ENCODE data around the gene PHLPP1.

The PHLPP1 gene

DNA sequence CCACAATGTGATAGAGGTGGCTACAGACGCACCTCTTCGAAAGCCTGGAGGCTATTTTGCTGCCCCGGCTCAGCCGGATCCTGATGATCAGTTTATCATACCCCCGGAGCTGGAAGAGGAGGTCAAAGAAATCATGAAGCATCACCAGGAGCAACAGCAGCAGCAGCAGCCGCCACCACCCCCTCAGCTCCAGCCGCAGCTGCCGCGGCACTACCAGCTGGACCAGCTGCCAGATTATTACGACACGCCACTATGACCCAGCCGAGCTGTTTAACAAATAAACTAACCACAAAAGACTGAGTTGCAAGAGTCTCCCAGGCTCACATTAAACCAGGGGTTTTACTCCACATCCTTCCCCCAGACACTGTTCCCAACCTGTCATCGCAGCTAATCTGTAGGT lies 263.8 kb downstream of the PHLPP1 start:
- Histone ChIP-seq H3K4me3 (no peak overlapping the region), H3K36me3 (ENCODE audit: insufficient read depth, low read length) (no peaks in the 10 kb centered on the region; the same call in 1 of the 2 replicates), H3K27ac (no peak overlapping the region), H3K9me3 (ENCODE audit: low read depth, low read length) (no peaks in the 10 kb centered on the region), H3K9ac (ENCODE audit: insufficient read length) (no peak overlapping the region)
- no peak for DNase-seq (ENCODE audit: low read depth, low spot score)
- TF ChIP-seq EZH2 (IDR thresholded peaks at IDR 0.05) (no peak), FOXP2 (optimal IDR thresholded peaks at IDR 0.05; ENCODE audit: control extremely low read depth, extremely low read length, insufficient read depth) (no peak), POLR2AphosphoS5 (IDR thresholded peaks at IDR 0.05; ENCODE audit: borderline replicate concordance, low read depth, low read length) (no peak)

DNA sequence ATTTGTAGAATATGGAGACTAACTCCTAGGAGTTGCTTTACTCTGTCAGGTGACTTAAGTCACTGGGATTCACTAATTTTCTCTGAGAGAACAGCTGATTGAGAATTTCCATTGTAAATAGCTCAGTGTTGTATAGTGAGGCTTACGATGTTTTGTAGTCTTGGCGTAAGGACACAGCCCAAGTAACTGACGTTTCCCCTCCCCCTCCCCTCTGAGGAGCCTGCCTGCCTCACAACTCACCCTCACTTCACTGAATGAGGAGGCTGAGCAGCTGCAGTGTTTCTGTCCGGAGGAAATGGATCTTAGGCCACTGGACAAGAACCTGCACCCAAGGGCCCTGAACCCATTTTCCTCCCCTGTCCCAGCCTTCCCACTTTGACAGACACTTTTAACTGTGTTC lies 264.6 kb downstream of the PHLPP1 start:
- TF ChIP-seq EZH2 (IDR thresholded peaks at IDR 0.05) (no peak), POLR2AphosphoS5 (IDR thresholded peaks at IDR 0.05; ENCODE audit: borderline replicate concordance, low read depth, low read length) (no peak), FOXP2 (optimal IDR thresholded peaks at IDR 0.05; ENCODE audit: control extremely low read depth, extremely low read length, insufficient read depth) (no peak)
- no peak overlapping the region for H3K9ac ChIP-seq (ENCODE audit: insufficient read length)
- no peak for DNase-seq (ENCODE audit: low read depth, low spot score)
- no peak overlapping the region for H3K27ac ChIP-seq
- H3K36me3 ChIP-seq (ENCODE audit: insufficient read depth, low read length) = no peaks in the 10 kb centered on the region; the same call in 1 of the 2 replicates
- no peaks in the 10 kb centered on the region for H3K9me3 ChIP-seq (ENCODE audit: low read depth, low read length)
- no peak overlapping the region for H3K4me3 ChIP-seq

DNA sequence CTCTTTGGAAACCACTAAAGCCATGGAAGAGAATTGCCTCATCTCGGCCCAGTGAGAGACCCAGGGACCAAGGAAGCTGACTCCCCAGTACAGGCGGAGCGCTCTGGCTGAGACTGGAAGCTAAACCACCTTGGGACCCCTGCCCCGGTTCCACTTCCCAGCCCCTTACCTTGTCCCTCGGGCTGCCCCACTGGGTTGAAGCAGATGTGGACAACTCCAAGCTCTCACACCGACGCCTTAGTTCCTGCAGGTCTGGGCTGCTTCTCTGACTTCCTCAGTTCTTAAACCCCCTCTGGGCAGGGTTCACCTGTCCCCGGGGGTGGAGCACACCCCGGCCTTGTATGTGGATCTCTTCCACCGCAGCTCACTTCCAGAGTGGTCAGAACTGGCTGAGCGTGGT lies 266.2 kb downstream of the PHLPP1 start:
- Histone ChIP-seq H3K27ac (no peak overlapping the region), H3K9me3 (ENCODE audit: low read depth, low read length) (no peaks in the 10 kb centered on the region), H3K4me3 (no peak overlapping the region), H3K9ac (ENCODE audit: insufficient read length) (no peak overlapping the region), H3K36me3 (ENCODE audit: insufficient read depth, low read length) (no peaks in the 10 kb centered on the region; the same call in 1 of the 2 replicates)
- no peak for TF ChIP-seq POLR2AphosphoS5 (IDR thresholded peaks at IDR 0.05; ENCODE audit: borderline replicate concordance, low read depth, low read length)
- TF ChIP-seq EZH2 (IDR thresholded peaks at IDR 0.05) = no peak
- TF ChIP-seq FOXP2 (optimal IDR thresholded peaks at IDR 0.05; ENCODE audit: control extremely low read depth, extremely low read length, insufficient read depth) = no peak
- DNase-seq (ENCODE audit: low read depth, low spot score) = no peak

DNA sequence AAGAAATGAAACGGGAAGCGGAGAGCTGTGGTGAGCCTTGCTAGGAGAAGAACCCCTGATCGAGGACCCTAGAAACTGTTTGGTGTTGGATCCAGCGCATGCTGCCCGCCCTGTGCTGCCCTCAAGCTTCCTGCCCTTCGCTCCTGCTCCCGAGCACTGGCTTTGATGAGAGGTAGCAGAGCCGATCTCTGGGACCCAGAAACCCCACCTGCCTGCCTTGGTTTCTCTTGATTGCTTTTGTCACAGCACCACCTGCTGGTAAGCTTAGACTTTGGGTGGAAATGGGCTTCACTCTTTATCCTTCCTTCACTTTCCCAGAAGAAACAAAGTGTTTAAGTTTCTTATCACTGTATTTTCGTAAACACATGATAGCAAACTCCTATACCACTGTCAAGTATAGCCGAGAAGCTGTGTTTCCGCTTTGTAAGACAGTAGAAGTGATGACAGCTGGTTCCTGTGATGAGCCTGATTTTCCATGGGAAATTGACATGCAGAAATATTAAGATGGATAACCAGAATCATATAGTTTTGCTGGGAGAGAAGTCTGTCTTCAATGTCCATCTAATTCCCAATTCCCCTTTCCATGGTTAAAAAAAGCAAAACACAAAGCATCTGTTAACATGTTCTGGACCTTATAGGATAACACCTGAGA lies 267.4 kb downstream of the PHLPP1 start:
- Histone ChIP-seq H3K36me3 (ENCODE audit: insufficient read depth, low read length) (no peaks in the 10 kb centered on the region; the same call in 1 of the 2 replicates), H3K9me3 (ENCODE audit: low read depth, low read length) (no peaks in the 10 kb centered on the region), H3K27ac (no peak overlapping the region), H3K4me3 (no peak overlapping the region), H3K9ac (ENCODE audit: insufficient read length) (no peak overlapping the region)
- TF ChIP-seq POLR2AphosphoS5 (IDR thresholded peaks at IDR 0.05; ENCODE audit: borderline replicate concordance, low read depth, low read length) (no peak), FOXP2 (optimal IDR thresholded peaks at IDR 0.05; ENCODE audit: control extremely low read depth, extremely low read length, insufficient read depth) (no peak), EZH2 (IDR thresholded peaks at IDR 0.05) (no peak)
- DNase-seq (ENCODE audit: low read depth, low spot score) = peak; percentile 16

DNA sequence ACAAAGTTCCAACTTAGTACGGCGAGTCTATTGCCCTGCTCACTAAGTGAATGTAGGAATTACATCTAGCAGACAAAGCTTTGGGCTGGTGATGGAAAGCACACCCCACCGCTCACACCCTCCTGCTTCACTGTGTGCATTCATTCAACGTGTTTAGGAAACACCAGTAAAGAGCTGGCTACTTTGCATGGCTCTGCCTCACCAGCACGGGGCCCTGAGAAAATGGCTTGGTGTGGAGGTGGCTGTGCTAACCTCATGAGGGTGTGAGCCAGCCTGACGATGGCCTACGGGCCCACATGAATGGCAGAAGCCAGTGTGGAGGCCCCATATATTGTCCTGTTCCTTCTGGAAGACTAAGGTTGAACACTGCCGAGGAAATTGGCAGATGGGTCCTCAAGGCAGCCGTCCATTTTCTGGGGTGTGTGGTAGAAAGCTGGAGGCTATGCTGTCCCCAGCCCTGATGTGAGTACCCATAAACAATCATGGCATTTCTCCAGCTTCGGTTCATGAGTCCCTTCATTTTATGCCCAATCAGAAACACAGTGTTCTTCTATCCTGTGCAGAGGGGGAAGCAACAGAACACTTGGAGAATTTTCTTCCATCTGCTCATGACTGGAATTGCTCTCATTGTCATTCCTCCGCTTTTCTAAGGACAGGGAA lies 269.4 kb downstream of the PHLPP1 start:
- no peak for TF ChIP-seq FOXP2 (optimal IDR thresholded peaks at IDR 0.05; ENCODE audit: control extremely low read depth, extremely low read length, insufficient read depth)
- TF ChIP-seq EZH2 (IDR thresholded peaks at IDR 0.05) = no peak
- TF ChIP-seq POLR2AphosphoS5 (IDR thresholded peaks at IDR 0.05; ENCODE audit: borderline replicate concordance, low read depth, low read length) = no peak
- H3K4me3 ChIP-seq = no peak overlapping the region
- DNase-seq (ENCODE audit: low read depth, low spot score) = no peak
- H3K9me3 ChIP-seq (ENCODE audit: low read depth, low read length) = no peaks in the 10 kb centered on the region
- H3K36me3 ChIP-seq (ENCODE audit: insufficient read depth, low read length) = no peaks in the 10 kb centered on the region
- H3K27ac ChIP-seq = no peak overlapping the region
- H3K9ac ChIP-seq (ENCODE audit: insufficient read length) = no peak overlapping the region

DNA sequence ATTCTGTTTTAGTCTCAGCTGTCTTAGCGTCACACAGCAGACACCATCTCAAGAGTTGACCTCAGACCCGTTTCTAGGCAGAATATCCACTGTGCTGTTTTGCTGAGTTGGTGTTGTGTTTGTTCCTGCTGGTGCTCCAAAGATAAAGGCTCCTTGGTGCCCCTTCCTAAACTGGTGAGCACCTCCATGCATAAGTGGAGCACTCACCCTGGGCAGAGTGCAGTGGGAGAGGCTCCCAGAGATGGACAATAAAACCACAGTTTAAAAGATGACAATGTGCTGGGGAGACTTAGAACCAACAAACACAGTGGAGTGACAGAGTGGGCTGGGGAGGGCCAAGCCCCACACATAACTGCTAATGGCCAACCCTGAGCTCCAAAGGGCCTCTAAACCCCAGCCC lies 271.1 kb downstream of the PHLPP1 start:
- Histone ChIP-seq H3K36me3 (ENCODE audit: insufficient read depth, low read length) (no peaks in the 10 kb centered on the region), H3K9me3 (ENCODE audit: low read depth, low read length) (no peaks in the 10 kb centered on the region), H3K27ac (no peak overlapping the region), H3K9ac (ENCODE audit: insufficient read length) (no peak overlapping the region), H3K4me3 (no peak overlapping the region)
- TF ChIP-seq FOXP2 (optimal IDR thresholded peaks at IDR 0.05; ENCODE audit: control extremely low read depth, extremely low read length, insufficient read depth) (no peak), EZH2 (IDR thresholded peaks at IDR 0.05) (no peak), POLR2AphosphoS5 (IDR thresholded peaks at IDR 0.05; ENCODE audit: borderline replicate concordance, low read depth, low read length) (no peak)
- no peak for DNase-seq (ENCODE audit: low read depth, low spot score)

DNA sequence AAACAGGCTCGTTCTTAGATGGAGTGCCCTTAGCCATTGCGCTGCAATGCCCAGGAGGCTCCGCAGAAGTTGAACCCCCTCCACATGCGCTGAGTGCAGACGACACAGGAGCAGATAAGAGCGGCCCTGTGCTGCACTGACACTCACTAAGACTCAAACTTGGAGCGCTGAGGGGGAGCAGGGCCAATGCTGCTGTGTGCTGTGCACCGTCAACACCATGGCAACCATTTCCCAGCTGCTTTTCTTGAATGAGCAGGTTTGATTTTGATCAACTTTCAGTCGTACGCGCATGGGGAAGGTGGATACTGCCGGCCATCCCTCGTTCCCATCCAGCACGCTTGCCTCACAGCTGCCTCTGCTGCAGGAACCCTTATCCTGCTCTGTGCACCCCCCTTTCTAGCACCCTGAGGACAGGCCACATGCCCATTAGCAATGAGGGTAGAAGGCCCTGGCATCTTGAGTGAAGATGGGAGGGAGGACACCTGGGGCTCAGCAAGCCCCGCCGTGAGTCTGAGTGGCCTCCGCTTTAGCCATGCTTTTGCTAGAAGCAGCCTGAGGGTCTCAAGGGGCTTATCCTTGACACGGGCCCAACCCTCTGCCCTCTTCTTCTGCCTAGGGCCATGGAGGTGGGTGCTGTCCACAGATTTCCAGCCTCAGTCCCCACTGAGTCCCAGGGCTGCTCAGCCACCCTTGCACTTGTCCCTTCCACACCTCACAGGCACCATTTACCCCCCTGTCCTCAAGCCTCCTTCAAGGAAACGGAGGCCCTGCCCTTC lies 271.9 kb downstream of the PHLPP1 start:
- H3K27ac ChIP-seq = no peak overlapping the region
- H3K36me3 ChIP-seq (ENCODE audit: insufficient read depth, low read length) = no peaks in the 10 kb centered on the region
- H3K9me3 ChIP-seq (ENCODE audit: low read depth, low read length) = no peaks in the 10 kb centered on the region
- no peak for TF ChIP-seq EZH2 (IDR thresholded peaks at IDR 0.05)
- TF ChIP-seq FOXP2 (optimal IDR thresholded peaks at IDR 0.05; ENCODE audit: control extremely low read depth, extremely low read length, insufficient read depth) = no peak
- no peak for TF ChIP-seq POLR2AphosphoS5 (IDR thresholded peaks at IDR 0.05; ENCODE audit: borderline replicate concordance, low read depth, low read length)
- DNase-seq (ENCODE audit: low read depth, low spot score) = no peak
- H3K9ac ChIP-seq (ENCODE audit: insufficient read length) = no peak overlapping the region
- H3K4me3 ChIP-seq = no peak overlapping the region

DNA sequence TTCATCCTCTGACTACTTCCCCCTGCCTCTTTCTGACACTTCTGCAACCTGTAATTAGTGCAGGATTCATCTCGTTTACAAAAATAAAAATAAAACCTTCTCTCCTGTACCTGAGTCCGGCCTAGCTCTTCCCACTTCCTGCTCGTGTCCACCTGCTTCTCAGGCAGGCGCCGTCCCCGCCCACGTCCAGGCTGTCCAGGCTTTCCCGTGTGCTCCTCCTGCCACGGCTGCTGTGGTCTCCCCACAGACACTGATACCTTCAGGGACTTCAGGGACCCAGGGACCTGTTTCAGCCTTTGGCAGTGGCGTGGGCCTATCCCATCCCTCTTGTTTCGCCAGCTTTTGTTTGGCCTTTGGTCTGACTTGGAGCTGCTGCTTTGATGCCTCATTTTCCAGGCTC lies 272.5 kb downstream of the PHLPP1 start:
- no peaks in the 10 kb centered on the region for H3K9me3 ChIP-seq (ENCODE audit: low read depth, low read length)
- H3K36me3 ChIP-seq (ENCODE audit: insufficient read depth, low read length) = no peaks in the 10 kb centered on the region
- no peak overlapping the region for H3K9ac ChIP-seq (ENCODE audit: insufficient read length)
- H3K4me3 ChIP-seq = no peak overlapping the region
- H3K27ac ChIP-seq = no peak overlapping the region
- no peak for TF ChIP-seq FOXP2 (optimal IDR thresholded peaks at IDR 0.05; ENCODE audit: control extremely low read depth, extremely low read length, insufficient read depth)
- TF ChIP-seq POLR2AphosphoS5 (IDR thresholded peaks at IDR 0.05; ENCODE audit: borderline replicate concordance, low read depth, low read length) = no peak
- no peak for TF ChIP-seq EZH2 (IDR thresholded peaks at IDR 0.05)
- DNase-seq (ENCODE audit: low read depth, low spot score) = no peak
